HCT116 (cell line): ENCODE results near the gene ZNF784. TPM values are rescaled to one million over a fixed set of nuclear protein-coding genes. Genes with fewer than 3 reads are reported as not detected.

Experiments
- ATAC-seq: fragments of 200-7000 bp; cut with Tn5 transposase; 2 replicates; pipeline ENCODE4 v1.9.1; 2020; ENCODE audit warnings: mild to moderate bottlenecking, moderate library complexity
- BruUV-seq: library from RNA; stranded (reverse); fragments of 400-500 nt; replicated peaks from 2 replicates; lab custom pipeline; 2021; lab: Mats Ljungman, UMichigan
- CTCF ChIA-PET: fragments of 300-600 bp; sonication (Branson Sonifier 250); formaldehyde crosslinking; loops from one replicate; lab custom pipeline; 2021; ENCODE audit warnings: antibody characterized with exemption; lab: Charles Lee
- POLR2A ChIA-PET: fragments of 300-600, 350-600 bp; sonication (Branson Sonifier 250); formaldehyde crosslinking; loops from one replicate; lab custom pipeline; 2021; ENCODE audit warnings: antibody characterized with exemption; lab: Charles Lee
- RAD21 ChIA-PET, 2 experiments: fragments of 300-600 bp; sonication (Branson Sonifier 250); formaldehyde crosslinking; loops; one replicate each; lab custom pipeline; 2023; ENCODE audit warnings: low total read pairs in 2 of 2; ENCODE audit not compliant: uncharacterized antibody in 2 of 2, unreplicated experiment in 2 of 2, low non-redundant PET in 1 of 2; lab: Charles Lee
- DNase-seq: peaks from one replicate; pipeline ENCODE4 v3.0.0-alpha.2; 2010; ENCODE audit warnings: low read depth, low spot score
- H2AFZ ChIP-seq: fragments of 200-600 bp; shearing (Covaris generic), sonication (generic); 2 replicates; pipeline ENCODE4 v1.6.1; 2017; ENCODE audit warnings: low read depth, mixed run types, mixed read lengths, antibody characterized with exemption, low read length; ENCODE audit not compliant: poor library complexity, severe bottlenecking
- H3K27ac ChIP-seq: 2 replicates; pipeline ENCODE4 v1.5.1; 2012; ENCODE audit warnings: low read depth, low read length
- H3K27me3 ChIP-seq: fragments of 200-600 bp; sonication (generic); 2 replicates; pipeline ENCODE4 v1.6.1; 2016; ENCODE audit warnings: mixed run types, low read length, mixed read lengths; ENCODE audit not compliant: insufficient read depth
- H3K36me3 ChIP-seq, 2 experiments: fragments of 200-500 bp in 1 of 2; fragments of 200-600 bp in 1 of 2; sonication (Bioruptor generic) in 1 of 2; sonication (generic) in 1 of 2; 2 replicates each; pipeline versions ENCODE4 v1.5.1 to v1.6.1; 2014 to 2016; ENCODE audit warnings: low read length in 2 of 2, inconsistent platforms in 1 of 2, mixed read lengths in 1 of 2, mixed run types in 1 of 2; ENCODE audit not compliant: insufficient read depth in 2 of 2, control insufficient read depth in 1 of 2
- H3K4me1 ChIP-seq, 2 experiments: fragments of 200-600 bp in 1 of 2; sonication (generic) in 1 of 2; 2 replicates each; pipeline versions ENCODE4 v1.5.1 to v1.6.1; 2012 to 2017; ENCODE audit warnings: low read length in 2 of 2, inconsistent platforms in 1 of 2, mild to moderate bottlenecking in 1 of 2, mixed read lengths in 1 of 2, mixed run types in 1 of 2, moderate library complexity in 1 of 2; ENCODE audit not compliant: insufficient read depth in 2 of 2, control insufficient read depth in 1 of 2
- H3K4me2 ChIP-seq: fragments of 200-600 bp; sonication (generic); 2 replicates; pipeline ENCODE4 v1.6.1; 2017; ENCODE audit warnings: mixed run types, low read length, mixed read lengths
- H3K4me3 ChIP-seq, 2 experiments: fragments of 200-600 bp in 1 of 2; sonication (generic) in 1 of 2; replicated peaks in 1 of 2; 2 replicates each; pipeline ENCODE4 v1.5.1; 2011 to 2016; ENCODE audit warnings: low read length in 2 of 2, control low read depth in 1 of 2, low read depth in 1 of 2, mild to moderate bottlenecking in 1 of 2, mixed read lengths in 1 of 2, mixed run types in 1 of 2
- H3K79me2 ChIP-seq: fragments of 200-600 bp; sonication (generic); 2 replicates; pipeline ENCODE4 v1.6.1; 2017; ENCODE audit warnings: mild to moderate bottlenecking, mixed run types, low read length, moderate library complexity, mixed read lengths; ENCODE audit not compliant: insufficient read depth
- H3K9ac ChIP-seq: fragments of 200-600 bp; sonication (generic); 2 replicates; pipeline ENCODE4 v1.6.1; 2016; ENCODE audit warnings: low read length, mixed read lengths
- H3K9me2 ChIP-seq: fragments of 200-600 bp; sonication (generic), shearing (Covaris generic); 2 replicates; pipeline ENCODE4 v1.6.1; 2017; ENCODE audit warnings: mixed run types, mild to moderate bottlenecking, moderate library complexity; ENCODE audit not compliant: insufficient read depth
- H3K9me3 ChIP-seq, 2 experiments: fragments of 200-500 bp in 1 of 2; fragments of 200-600 bp in 1 of 2; sonication (Bioruptor generic) in 1 of 2; sonication (generic) in 1 of 2; 2 replicates each; pipeline ENCODE4 v1.6.1; 2014 to 2017; ENCODE audit warnings: low read length in 2 of 2, mixed read lengths in 2 of 2, inconsistent platforms in 1 of 2, low read depth in 1 of 2, mild to moderate bottlenecking in 1 of 2, mixed run types in 1 of 2, moderate library complexity in 1 of 2; ENCODE audit not compliant: control insufficient read depth in 1 of 2, insufficient read depth in 1 of 2
- H4K20me1 ChIP-seq: fragments of 200-600 bp; sonication (generic), shearing (Covaris generic); 2 replicates; pipeline ENCODE4 v1.6.1; 2017; ENCODE audit warnings: mixed run types, mild to moderate bottlenecking, moderate library complexity; ENCODE audit not compliant: insufficient read depth
- ATF3 ChIP-seq: IDR thresholded peaks from 2 replicates; pipeline ENCODE4 v1.6.1; 2012
- CBX3 ChIP-seq: IDR thresholded peaks from 2 replicates; pipeline ENCODE4 v1.6.1; 2012; ENCODE audit warnings: low read depth
- CTCF ChIP-seq, 3 experiments: fragments of 200-600 bp in 1 of 3; sonication (generic) in 1 of 3; IDR thresholded peaks in 2 of 3; conservative IDR thresholded peaks in 1 of 3; 2 replicates each; pipeline ENCODE4 v1.5.1; 2012 to 2017; ENCODE audit warnings: low read depth in 2 of 3, low read length in 2 of 3, antibody characterized with exemption in 1 of 3, borderline replicate concordance in 1 of 3, control low read depth in 1 of 3, mild to moderate bottlenecking in 1 of 3, mixed read lengths in 1 of 3, mixed run types in 1 of 3, moderate library complexity in 1 of 3; ENCODE audit not compliant: insufficient read depth in 1 of 3
- EGR1 ChIP-seq: IDR thresholded peaks from 2 replicates; pipeline ENCODE4 v1.6.1; 2012; ENCODE audit warnings: low read depth
- ELF1 ChIP-seq: IDR thresholded peaks from 2 replicates; pipeline ENCODE4 v1.6.1; 2012; ENCODE audit warnings: low read depth, borderline replicate concordance
- EZH2phosphoT487 ChIP-seq: fragments of 200-600 bp; IDR thresholded peaks from 2 replicates; pipeline ENCODE4 v1.6.1; 2018; ENCODE audit warnings: antibody characterized with exemption, borderline replicate concordance
- FOSL1 ChIP-seq: IDR thresholded peaks from 2 replicates; pipeline ENCODE4 v1.6.1; 2012; ENCODE audit warnings: low read depth
- JUND ChIP-seq: IDR thresholded peaks from 2 replicates; pipeline ENCODE4 v1.6.1; 2012
- MAX ChIP-seq: IDR thresholded peaks from 2 replicates; pipeline ENCODE4 v1.6.1; 2012
- POLR2AphosphoS5 ChIP-seq: IDR thresholded peaks from 2 replicates; pipeline ENCODE4 v1.6.1; 2011; ENCODE audit warnings: mild to moderate bottlenecking, low read depth, low read length, moderate library complexity
- RAD21 ChIP-seq: IDR thresholded peaks from 2 replicates; pipeline ENCODE4 v1.6.1; 2012; ENCODE audit warnings: low read depth, mild to moderate bottlenecking
- REST ChIP-seq: IDR thresholded peaks from 2 replicates; pipeline ENCODE4 v1.6.1; 2012; ENCODE audit warnings: low read depth
- SP1 ChIP-seq: IDR thresholded peaks from 2 replicates; pipeline ENCODE4 v1.6.1; 2012; ENCODE audit warnings: low read depth
- TCF7L2 ChIP-seq: IDR thresholded peaks from 2 replicates; pipeline ENCODE4 v1.7.0; 2011; ENCODE audit warnings: borderline replicate concordance, inconsistent platforms; ENCODE audit not compliant: insufficient read depth, insufficient read length; ENCODE audit errors: extremely low read depth
- ZNF274 ChIP-seq: fragments of 200-500 bp; sonication (Bioruptor generic); IDR thresholded peaks from 2 replicates; pipeline ENCODE4 v1.6.1; 2014; ENCODE audit warnings: mild to moderate bottlenecking, low read depth, low read length, inconsistent platforms
- intact Hi-C: fragments of 100-400 bp; cut with micrococcal nuclease; formaldehyde crosslinking; loops from 2 replicates; pipeline ENCODE4 v1.10.0; 2022
- total RNA-seq: library from RNA; stranded (reverse); gene quantifications from one replicate; pipeline ENCODE4 v1.2.1, GENCODE V29; 2021; ENCODE audit not compliant: unreplicated experiment

ZNF784 gene
- total RNA-seq, 1 experiment from 2014 or later: 5.3 TPM

- Histone ChIP-seq H3K36me3 (peaks cover under 1% of the 10 kb centered on the region in 2 experiments; a peak in 2 of 4 replicates), H3K4me2 (no peak overlapping the region), H3K79me2 (peaks cover 6% of the 10 kb centered on the region), H3K9me2 (no peaks in the 10 kb centered on the region), H4K20me1 (no peaks in the 10 kb centered on the region), H3K4me1 (peaks cover 6 to 10% of the 10 kb centered on the region in 2 experiments; a peak in 3 of 4 replicates), H3K27me3 (no peaks in the 10 kb centered on the region), H3K4me3 (no peak overlapping the region), H3K9me3 (no peaks in the 10 kb centered on the region), H3K27ac (no peak overlapping the region), H2AFZ (no peak overlapping the region), H3K9ac (no peak overlapping the region)
- RAD21 ChIA-PET: no interaction called here
- no TSS peak for BruUV-seq
- TF ChIP-seq EGR1 (no peak), POLR2AphosphoS5 (no peak), RAD21 (no peak)
- DNase-seq (no peak), ATAC-seq (no peak)
- POLR2A ChIA-PET: no interaction called here
- CTCF ChIA-PET: no interaction called here
- intact Hi-C loops: no loop called here
These were observed 26.4 kb upstream of the ZNF784 start for GRCh38 chr19:55650602-55651230.

GRCh38 chr19:55650126-55650557 is 25.8 kb upstream of the ZNF784 start:
- H3K4me3 ChIP-seq: no peak overlapping the region
- no peak for ATAC-seq
- no peaks in the 10 kb centered on the region for H3K27me3 ChIP-seq
- H3K27ac ChIP-seq: no peak overlapping the region
- H3K4me2 ChIP-seq: no peak overlapping the region
- no peaks in the 10 kb centered on the region for H3K9me2 ChIP-seq
- intact Hi-C loops: no loop called here
- ChIA-PET CTCF (no interaction called here), RAD21 (no interaction called here), POLR2A (no interaction called here)
- DNase-seq: no peak
- no peaks in the 10 kb centered on the region for H4K20me1 ChIP-seq
- BruUV-seq: no TSS peak
- no peaks in the 10 kb centered on the region for H3K9me3 ChIP-seq
- peaks cover 6% of the 10 kb centered on the region in 2 experiments; a peak in 3 of 4 replicates for H3K36me3 ChIP-seq
- H3K4me1 ChIP-seq: peaks cover 6 to 12% of the 10 kb centered on the region in 2 experiments; a peak in 3 of 4 replicates
- no peak overlapping the region for H3K9ac ChIP-seq
- peaks cover 6% of the 10 kb centered on the region for H3K79me2 ChIP-seq
- no peak overlapping the region for H2AFZ ChIP-seq
- TF ChIP-seq CTCF (IDR thresholded peaks at IDR 0.05 in 2 of 3, conservative IDR thresholded peaks at IDR 0.05 in 1 of 3; ENCODE audit: borderline replicate concordance in 1 of 3, insufficient read depth in 1 of 3, low read depth in 2 of 3, low read length in 2 of 3) (no peak), ATF3 (no peak), RAD21 (no peak), ELF1 (no peak), ZNF274 (no peak), CBX3 (no peak), EGR1 (no peak), MAX (no peak), JUND (no peak), TCF7L2 (no peak), REST (no peak), SP1 (no peak), FOSL1 (no peak), EZH2phosphoT487 (no peak)
